ENCODE data around the gene VPS29. TPM values are rescaled to one million over a fixed set of nuclear protein-coding genes. Genes with fewer than 3 reads are reported as not detected.
"Not testable (repeated sequence)": the region's sequence is repeated elsewhere in the genome, so short reads cannot be mapped to it uniquely, and the experiment has no call there.

VPS29 gene
- total RNA-seq, 3 donors from 2014 or later = 70.7 to 78.4 (median 76.1) TPM

DNA sequence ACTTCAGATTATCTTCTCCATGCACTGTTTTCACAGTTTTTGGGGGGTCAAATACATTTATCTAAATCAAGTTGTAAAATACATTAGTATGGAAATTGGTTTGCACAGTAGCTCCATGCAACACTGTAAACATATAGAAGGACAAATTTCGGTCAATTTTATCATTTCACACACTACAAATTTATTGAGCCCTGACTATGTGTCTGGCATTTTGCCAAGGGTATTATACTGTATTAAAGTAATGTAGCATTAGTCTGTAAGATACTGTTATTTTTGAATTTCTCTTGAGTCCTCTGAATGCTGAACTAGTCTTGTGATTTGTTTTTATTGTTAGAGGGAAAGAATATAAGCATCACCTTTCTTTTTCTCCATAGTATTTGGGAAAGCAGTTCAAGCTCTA lies 1.5 kb upstream of the VPS29 start:
- no peaks in the 10 kb centered on the region for H3K27me3 Mint-ChIP-seq (ENCODE audit: low read depth)
- ATAC-seq (no peak), DNase-seq (no peak)
- H3K4me1 Mint-ChIP-seq (ENCODE audit: low read depth) = peaks cover 26% of the 10 kb centered on the region
- H3K36me3 Mint-ChIP-seq (ENCODE audit: insufficient read depth) = peaks cover 4% of the 10 kb centered on the region
- no peak overlapping the region for H3K4me3 Mint-ChIP-seq
- H3K9me3 Mint-ChIP-seq = peaks cover 5% of the 10 kb centered on the region

DNA sequence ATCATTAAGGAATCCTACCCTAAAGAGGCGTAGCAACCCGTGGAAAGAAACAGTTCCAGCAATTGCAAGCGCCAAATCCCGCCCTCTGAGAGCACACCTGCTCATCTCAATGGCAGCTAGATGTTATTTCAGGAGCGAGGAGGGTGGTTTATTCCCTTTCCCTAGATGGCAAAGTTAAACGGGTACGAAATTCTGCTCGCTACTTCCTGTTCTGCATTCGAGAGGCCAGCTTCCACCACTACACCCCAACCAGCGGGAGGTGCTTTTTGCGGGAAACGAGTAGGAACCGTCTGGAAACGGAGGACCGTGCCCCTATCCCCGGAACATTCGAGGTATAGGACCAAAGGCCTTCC lies 536 bp downstream of the VPS29 start:
- Mint-ChIP-seq H3K9me3 (peaks cover 5% of the 10 kb centered on the region), H3K4me1 (ENCODE audit: low read depth) (peaks cover 28% of the 10 kb centered on the region), H3K4me3 (peak overlapping the region; percentile 99), H3K27me3 (ENCODE audit: low read depth) (no peaks in the 10 kb centered on the region), H3K36me3 (ENCODE audit: insufficient read depth) (peaks cover 4% of the 10 kb centered on the region)
- ATAC-seq (peak; percentile 15), DNase-seq (no peak)

DNA sequence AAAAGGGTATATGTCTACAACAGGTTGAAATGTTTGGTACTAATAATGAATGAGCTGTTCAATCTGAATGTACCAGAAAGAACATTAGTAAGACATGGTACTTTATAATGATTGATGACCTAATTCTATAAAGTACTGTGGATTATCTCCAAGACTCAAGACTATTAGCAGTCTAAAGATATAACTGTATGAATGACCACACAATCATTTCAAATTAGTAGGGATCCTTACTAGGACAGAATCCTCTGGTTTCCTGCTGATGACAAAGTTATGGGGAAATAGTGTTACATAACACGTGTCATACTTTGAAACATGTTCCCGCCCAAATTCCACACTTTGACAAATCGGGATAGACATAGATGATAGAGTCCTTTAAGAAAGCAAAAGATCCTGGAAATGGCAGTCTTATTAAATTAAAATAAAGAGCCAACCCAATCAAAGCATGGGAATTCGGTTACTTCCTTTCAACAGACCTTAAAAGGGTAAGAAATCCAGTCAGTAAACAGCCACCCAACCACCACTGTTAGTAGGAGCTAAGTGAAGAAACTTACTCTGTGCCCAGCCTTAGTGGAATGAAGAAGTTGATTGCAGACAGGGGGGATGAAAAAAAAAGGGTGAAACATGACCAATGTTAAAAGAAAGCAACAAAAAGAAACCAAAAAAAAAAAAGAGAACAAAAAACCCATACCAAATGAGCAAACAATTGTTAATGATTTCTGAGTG lies 2.8 kb downstream of the VPS29 start:
- no peak for ATAC-seq
- no peaks in the 10 kb centered on the region for H3K27me3 Mint-ChIP-seq (ENCODE audit: low read depth)
- H3K9me3 Mint-ChIP-seq = peaks cover 5% of the 10 kb centered on the region
- no peak for DNase-seq
- H3K4me3 Mint-ChIP-seq = peak overlapping the region; percentile 59
- peaks cover 14% of the 10 kb centered on the region for H3K36me3 Mint-ChIP-seq (ENCODE audit: insufficient read depth)
- peaks cover 28% of the 10 kb centered on the region for H3K4me1 Mint-ChIP-seq (ENCODE audit: low read depth)

DNA sequence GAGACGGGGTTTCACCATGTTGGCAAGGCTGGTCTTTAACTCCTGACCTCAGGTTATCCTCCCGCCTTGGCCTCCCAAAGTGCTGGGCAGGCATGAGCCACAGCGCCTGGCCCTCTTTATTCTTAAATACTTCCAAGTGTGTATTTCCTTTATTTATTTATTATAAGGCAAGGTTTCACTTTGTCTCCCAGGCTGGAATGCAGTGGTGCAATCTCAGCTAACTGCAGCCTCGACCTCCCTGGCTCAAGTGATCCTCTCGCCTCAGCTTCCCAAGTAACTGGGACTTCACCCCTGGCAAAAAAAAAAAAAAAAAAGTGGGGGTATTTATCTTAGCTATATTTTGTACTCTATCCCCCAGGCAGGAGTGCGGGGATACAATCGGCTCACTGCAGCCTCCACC lies 26.5 kb downstream of the VPS29 start:
- Mint-ChIP-seq H3K36me3 (ENCODE audit: insufficient read depth) (peaks cover 3% of the 10 kb centered on the region), H3K9me3 (no peaks in the 10 kb centered on the region), H3K4me1 (ENCODE audit: low read depth) (peaks cover 2% of the 10 kb centered on the region), H3K4me3 (no peak overlapping the region), H3K27me3 (ENCODE audit: low read depth) (no peaks in the 10 kb centered on the region)
- DNase-seq (no peak), ATAC-seq (no peak)

DNA sequence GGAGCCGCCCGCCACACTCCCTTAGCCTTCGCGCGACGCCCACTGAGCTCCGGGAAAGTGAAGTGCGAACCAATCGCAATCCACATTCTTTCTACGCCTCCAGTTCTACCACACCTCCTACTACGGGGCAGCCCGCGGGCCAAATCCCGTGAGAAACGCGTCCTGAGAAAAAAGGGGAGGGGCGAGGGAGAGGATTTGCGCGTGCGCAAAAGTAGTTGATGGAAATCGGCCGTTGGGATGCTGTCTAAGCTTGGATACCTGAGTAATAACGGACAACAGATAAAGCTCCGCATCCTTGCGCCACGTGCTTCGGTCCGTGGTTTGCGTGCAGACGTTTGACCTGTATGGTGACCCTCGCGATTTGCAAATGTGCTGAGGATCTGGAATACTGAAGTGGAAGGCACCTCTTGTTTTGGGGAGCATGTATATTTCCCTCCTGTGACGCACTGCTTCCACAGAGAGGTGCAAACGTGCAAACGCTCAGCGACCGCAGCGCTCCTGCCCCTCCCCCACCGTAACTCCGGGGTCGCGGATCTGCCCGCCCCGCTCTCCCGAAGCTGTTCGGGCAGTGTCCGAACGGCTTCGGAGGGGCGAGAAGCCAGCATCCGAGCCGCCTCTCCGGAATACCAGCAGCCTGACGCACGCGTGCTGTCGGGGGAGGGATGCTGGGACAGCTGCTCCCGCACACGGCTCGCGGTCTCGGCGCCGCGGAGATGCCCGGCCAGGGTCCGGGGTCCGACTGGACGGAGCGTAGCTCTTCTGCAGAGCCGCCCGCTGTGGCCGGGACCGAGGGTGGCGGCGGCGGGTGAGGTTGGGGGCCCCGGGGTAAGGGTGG lies 33.5 kb downstream of the VPS29 start, which contains the start of the genes FAM216A and GPN3:
Gene FAM216A, plus strand, starts transcription at position 632 of the 835 bp plus-strand sequence. Its CDS starts 31 bp downstream, at position 663.
Gene GPN3, minus strand, starts transcription at position 44 of the 835 bp plus-strand sequence. CDS start 54 bp downstream, outside the sequence.
- Mint-ChIP-seq H3K27me3 (ENCODE audit: low read depth) (no peaks in the 10 kb centered on the region), H3K9me3 (no peaks in the 10 kb centered on the region), H3K4me1 (ENCODE audit: low read depth) (peaks cover 34% of the 10 kb centered on the region), H3K36me3 (ENCODE audit: insufficient read depth) (peaks cover 9% of the 10 kb centered on the region), H3K4me3 (peak within 1 kb of the TSS; percentile 96)
- DNase-seq = peak; percentile 91
- peak; percentile 82 to 84 for ATAC-seq

DNA sequence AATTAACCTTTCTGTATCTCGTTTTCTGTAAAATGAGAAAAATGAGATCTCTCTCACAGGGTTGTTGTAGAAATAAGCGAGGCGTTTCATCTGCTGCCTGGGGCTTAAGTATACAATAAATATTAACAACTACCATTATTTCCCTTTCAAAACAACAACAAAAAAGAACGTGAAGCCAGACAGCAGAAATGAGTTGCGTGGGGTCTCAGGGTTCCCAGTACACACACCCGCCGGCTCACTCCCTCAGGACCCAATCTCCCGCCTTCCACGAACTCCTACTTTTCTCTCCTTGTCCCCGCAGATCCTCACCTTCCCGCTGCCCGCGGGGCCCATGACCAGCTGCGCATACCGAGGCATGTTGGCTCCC lies 34.1 kb downstream of the VPS29 start:
- Mint-ChIP-seq H3K4me3 (peak overlapping the region; percentile 96), H3K9me3 (no peaks in the 10 kb centered on the region), H3K27me3 (ENCODE audit: low read depth) (no peaks in the 10 kb centered on the region), H3K4me1 (ENCODE audit: low read depth) (peaks cover 34% of the 10 kb centered on the region), H3K36me3 (ENCODE audit: insufficient read depth) (peaks cover 9% of the 10 kb centered on the region)
- DNase-seq (no peak), ATAC-seq (no peak)

DNA sequence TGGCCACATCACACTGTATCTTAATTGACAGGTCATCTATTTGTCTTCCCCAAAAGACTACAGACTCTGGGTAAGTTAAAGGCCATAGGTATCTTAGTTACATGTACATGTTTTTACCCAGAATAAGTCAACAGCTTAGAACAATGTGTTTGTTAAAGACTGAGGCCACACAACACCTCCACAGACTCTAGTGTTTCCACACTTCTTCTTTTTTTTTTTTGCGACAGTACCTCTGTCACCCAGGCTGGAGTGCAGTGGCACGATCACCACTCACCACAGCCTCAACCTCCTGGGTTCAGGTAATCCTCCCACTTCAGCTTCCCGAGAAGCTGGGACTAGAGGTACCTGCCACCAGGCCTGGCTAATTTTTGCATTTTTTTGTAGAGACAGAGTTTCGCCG lies 35.1 kb downstream of the VPS29 start:
- no peaks in the 10 kb centered on the region for H3K9me3 Mint-ChIP-seq
- H3K36me3 Mint-ChIP-seq (ENCODE audit: insufficient read depth) = peaks cover 13% of the 10 kb centered on the region
- ATAC-seq (no peak), DNase-seq (no peak)
- H3K4me3 Mint-ChIP-seq = peak overlapping the region; percentile 96
- H3K4me1 Mint-ChIP-seq (ENCODE audit: low read depth) = peaks cover 38% of the 10 kb centered on the region
- H3K27me3 Mint-ChIP-seq (ENCODE audit: low read depth) = no peaks in the 10 kb centered on the region

DNA sequence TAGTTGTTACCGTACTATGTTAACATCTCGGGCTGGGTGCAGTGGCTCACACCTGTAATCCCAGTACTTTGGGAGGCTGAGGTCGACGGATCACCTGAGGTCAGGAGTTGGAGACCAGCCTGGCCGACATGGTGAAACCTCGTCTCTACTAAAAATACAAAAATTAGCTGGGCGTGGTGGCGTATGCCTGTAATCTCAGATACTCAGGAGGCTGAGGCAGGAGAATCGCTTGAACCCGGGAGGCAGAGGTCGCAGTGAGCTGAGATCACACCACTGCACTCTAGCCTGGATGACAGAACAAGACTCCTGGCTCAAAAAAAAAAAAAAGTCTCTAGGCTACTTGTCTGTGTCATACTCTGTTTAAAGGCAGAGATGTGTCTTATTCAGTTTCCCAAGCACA lies 36.1 kb downstream of the VPS29 start:
- not testable (repeated sequence) for ATAC-seq; H3K27me3 Mint-ChIP-seq (ENCODE audit: low read depth); H3K4me3 Mint-ChIP-seq; DNase-seq; H3K9me3 Mint-ChIP-seq
- Mint-ChIP-seq H3K4me1 (ENCODE audit: low read depth) (peaks cover 38% of the 10 kb centered on the region), H3K36me3 (ENCODE audit: insufficient read depth) (peaks cover 13% of the 10 kb centered on the region)

DNA sequence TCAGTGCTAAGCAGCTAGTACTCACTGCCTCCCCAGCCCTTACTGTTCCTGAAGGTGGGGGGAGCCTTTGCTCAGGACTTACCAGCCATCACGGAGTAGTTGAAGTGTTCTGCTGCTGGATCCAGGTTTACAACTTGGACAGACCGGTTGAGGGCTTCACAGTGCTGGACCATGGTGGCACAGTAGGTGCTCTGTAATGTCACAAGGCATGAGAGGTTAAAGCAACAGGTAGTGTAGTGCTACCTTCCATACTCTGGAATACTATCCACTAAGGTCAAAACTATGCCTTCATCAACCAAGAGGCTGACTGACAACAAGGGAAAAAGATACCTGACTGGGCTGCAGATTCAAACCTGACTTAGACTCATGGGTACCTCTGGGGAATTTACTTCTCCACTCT lies 36.9 kb downstream of the VPS29 start:
- no peak for DNase-seq
- Mint-ChIP-seq H3K4me1 (ENCODE audit: low read depth) (peaks cover 35% of the 10 kb centered on the region), H3K36me3 (ENCODE audit: insufficient read depth) (peaks cover 16% of the 10 kb centered on the region), H3K27me3 (ENCODE audit: low read depth) (no peaks in the 10 kb centered on the region), H3K4me3 (no peak overlapping the region), H3K9me3 (no peaks in the 10 kb centered on the region)
- ATAC-seq = no peak

DNA sequence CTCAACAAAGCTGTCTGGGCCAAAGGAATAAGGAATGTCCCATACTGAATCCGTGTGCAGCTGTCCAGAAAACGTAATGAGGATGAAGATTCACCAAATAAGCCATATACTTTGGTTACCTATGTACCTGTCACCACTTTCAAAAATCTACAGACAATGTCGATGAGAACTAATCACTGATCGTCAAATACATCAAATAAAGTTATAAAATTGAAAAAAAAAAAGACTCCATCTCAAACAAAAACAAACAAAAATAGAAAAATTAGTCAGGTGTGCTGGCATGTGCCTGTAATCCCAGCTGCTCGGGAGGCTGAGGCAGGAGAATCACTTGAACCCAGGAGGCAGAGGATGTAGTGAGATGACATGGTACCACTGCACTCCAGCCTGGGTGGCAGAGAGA lies 40.7 kb downstream of the VPS29 start:
- peaks cover 21% of the 10 kb centered on the region for H3K36me3 Mint-ChIP-seq (ENCODE audit: insufficient read depth)
- not testable (repeated sequence) for DNase-seq; H3K27me3 Mint-ChIP-seq (ENCODE audit: low read depth); H3K9me3 Mint-ChIP-seq; ATAC-seq; H3K4me3 Mint-ChIP-seq
- H3K4me1 Mint-ChIP-seq (ENCODE audit: low read depth) = peaks cover 11% of the 10 kb centered on the region

DNA sequence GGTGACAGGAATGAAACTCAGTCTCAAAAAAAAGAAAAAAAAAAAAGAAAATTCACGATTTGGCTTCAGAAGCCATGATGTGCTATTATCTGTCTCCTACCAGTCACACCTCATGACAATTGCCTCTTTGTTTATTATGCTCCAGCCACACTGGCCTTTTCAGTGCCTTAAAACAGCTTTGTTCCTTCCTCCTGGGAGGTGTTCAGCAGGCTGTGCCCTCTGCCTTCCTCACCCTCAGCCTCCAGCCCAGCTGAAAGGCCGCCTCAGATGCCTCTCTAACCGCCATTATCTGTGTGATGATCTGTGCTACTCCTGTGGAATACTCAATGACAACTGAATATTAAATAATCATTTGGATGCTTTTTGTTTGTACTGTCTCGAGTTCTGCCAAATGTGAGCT lies 43.2 kb downstream of the VPS29 start:
- H3K36me3 Mint-ChIP-seq (ENCODE audit: insufficient read depth) = peaks cover 25% of the 10 kb centered on the region
- no peaks in the 10 kb centered on the region for H3K27me3 Mint-ChIP-seq (ENCODE audit: low read depth)
- peaks cover 4% of the 10 kb centered on the region for H3K4me1 Mint-ChIP-seq (ENCODE audit: low read depth)
- H3K9me3 Mint-ChIP-seq = no peaks in the 10 kb centered on the region
- H3K4me3 Mint-ChIP-seq = no peak overlapping the region
- DNase-seq (no peak), ATAC-seq (no peak)

DNA sequence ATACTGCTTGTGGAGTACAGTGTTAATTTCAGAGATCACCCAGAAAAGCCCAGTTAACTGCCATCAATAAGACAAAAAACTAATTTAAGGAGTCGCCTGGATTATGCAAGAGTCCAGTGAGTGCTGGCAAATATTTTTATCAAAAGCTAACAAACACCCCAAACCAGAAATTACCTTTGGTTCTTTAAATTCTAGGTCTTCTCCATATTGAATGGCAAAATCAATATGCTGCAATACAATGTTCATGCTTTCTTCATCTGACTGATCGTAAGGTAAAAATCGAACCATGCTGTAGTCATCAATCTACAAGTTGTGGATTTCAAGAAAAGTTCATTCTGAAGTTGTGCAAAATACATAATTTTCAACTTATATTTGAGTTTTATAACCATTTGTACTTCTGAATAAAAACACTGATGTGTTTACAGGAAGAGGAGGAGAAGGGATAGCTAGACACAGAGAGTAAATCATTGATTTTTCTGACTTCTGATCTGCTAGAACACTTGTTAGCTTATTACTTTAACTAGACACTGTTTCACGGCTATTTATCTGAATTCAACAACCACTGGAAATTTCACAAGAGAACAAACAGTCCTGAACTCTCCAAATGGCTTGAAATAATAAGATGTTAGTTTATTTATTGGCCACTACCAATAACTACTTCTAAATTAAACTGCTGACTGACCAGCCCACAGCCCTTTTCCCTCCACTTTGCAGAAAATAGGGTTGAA lies 48.2 kb downstream of the VPS29 start:
- Mint-ChIP-seq H3K27me3 (ENCODE audit: low read depth) (no peaks in the 10 kb centered on the region), H3K4me1 (ENCODE audit: low read depth) (peaks cover 15% of the 10 kb centered on the region)

DNA sequence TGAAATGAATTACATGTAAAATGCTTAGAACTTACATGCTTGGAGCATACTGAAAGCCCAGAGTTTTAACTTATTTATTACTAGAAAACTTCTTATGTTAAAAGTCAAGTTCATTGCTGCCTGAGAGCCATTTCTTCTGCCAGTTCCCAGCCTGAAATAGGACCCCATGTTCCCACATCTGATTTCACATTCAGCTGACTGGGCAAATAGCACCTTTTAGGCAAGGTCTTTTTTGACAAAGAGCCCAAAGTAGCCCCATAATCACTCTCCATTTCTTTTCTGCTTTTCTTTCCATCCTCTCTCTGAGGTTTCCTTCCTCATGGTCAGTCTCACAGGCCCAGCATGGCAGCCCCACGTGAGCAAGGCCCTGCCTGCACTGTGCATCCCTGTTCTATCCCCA lies 50.6 kb downstream of the VPS29 start:
- no peaks in the 10 kb centered on the region for H3K9me3 Mint-ChIP-seq
- H3K4me1 Mint-ChIP-seq (ENCODE audit: low read depth) = peaks cover 33% of the 10 kb centered on the region
- H3K4me3 Mint-ChIP-seq = peak overlapping the region; percentile 100
- no peak for DNase-seq
- H3K36me3 Mint-ChIP-seq (ENCODE audit: insufficient read depth) = peaks cover 24% of the 10 kb centered on the region
- H3K27me3 Mint-ChIP-seq (ENCODE audit: low read depth) = no peaks in the 10 kb centered on the region
- ATAC-seq = no peak

More for the DNA sequence above, 48.2 kb downstream of the VPS29 start:
- ATAC-seq = no peak
- Mint-ChIP-seq H3K9me3 (no peaks in the 10 kb centered on the region), H3K4me3 (no peak overlapping the region), H3K36me3 (ENCODE audit: insufficient read depth) (peaks cover 22% of the 10 kb centered on the region)
- DNase-seq = no peak

DNA sequence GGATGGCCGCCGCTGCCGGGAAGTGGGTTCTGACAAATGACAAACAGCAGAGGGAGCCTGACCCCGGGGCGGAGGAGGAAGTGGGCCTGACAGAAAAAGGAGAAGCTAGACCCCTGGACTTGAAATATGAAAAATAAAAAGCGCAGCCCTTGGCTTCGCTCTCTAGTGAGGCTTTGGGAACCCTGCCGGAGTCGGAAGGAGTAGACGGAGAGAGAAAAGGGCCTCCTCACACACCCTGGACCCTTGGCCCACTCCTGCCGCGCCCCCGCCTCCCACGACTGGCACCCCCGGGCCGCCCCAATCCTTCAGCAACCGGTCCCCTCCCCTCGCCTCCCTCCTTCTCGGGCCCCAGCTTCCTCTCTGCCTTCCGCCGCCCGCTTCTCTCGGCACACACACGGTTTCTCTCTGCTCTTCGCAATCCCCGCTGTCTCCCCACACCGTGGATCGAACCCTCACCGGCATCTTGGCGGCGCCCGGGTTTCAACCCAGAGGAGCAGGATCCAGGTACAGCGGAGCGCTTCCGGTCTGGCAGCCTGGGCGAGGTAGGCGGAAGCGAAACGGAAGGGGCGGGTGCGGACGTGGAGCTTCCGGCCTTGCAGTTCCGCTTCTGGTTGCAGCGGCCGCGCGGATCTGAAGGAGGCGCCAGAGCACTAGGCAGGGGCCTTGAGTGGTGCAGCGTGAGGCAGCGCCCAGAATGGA lies 52.0 kb downstream of the VPS29 start, which contains the start of gene ARPC3:
Gene ARPC3, minus strand, starts transcription at position 539 of the 699 bp plus-strand sequence. Its CDS starts 77 bp downstream, at position 462.
- Mint-ChIP-seq H3K4me3 (peak within 1 kb of the TSS; percentile 100), H3K36me3 (ENCODE audit: insufficient read depth) (peaks cover 23% of the 10 kb centered on the region)
- peak; percentile 92 for DNase-seq

More for the DNA sequence above, 52.0 kb downstream of the VPS29 start, which contains the start of gene ARPC3:
- peak; percentile 99 for ATAC-seq
- H3K27me3 Mint-ChIP-seq (ENCODE audit: low read depth) = no peaks in the 10 kb centered on the region
- H3K4me1 Mint-ChIP-seq (ENCODE audit: low read depth) = peaks cover 33% of the 10 kb centered on the region
- H3K9me3 Mint-ChIP-seq = no peaks in the 10 kb centered on the region

All from activated T-cell treated with anti-CD3 and anti-CD28 coated beads, Interleukin-2, amount 50 U/mL, for 4 hours (primary cell).